ENCODE results near the gene WIPF3.

Gene WIPF3

GRCh38 chr7:29809533-29810155, 3.3 kb downstream of the WIPF3 start:
- DNase-seq = no peak

GRCh38 chr7:29810297-29810696, 4.0 kb downstream of the WIPF3 start:
- DNase-seq = no peak

- no peak for DNase-seq
These were observed 4.6 kb downstream of the WIPF3 start for GRCh38 chr7:29810813-29811482.

- DNase-seq = no peak
These were observed 5.3 kb downstream of the WIPF3 start for GRCh38 chr7:29811586-29811985.

- no peak for DNase-seq
These were observed 6.0 kb downstream of the WIPF3 start for GRCh38 chr7:29812185-29812876.

GRCh38 chr7:29815181-29816105, 9.1 kb downstream of the WIPF3 start:
- no peak for DNase-seq

- DNase-seq = no peak
These were observed 12.0 kb downstream of the WIPF3 start for GRCh38 chr7:29818308-29818707.

- DNase-seq = no peak
These were observed 19.6 kb downstream of the WIPF3 start for GRCh38 chr7:29825775-29826529.

GRCh38 chr7:29826530-29826822, 20.2 kb downstream of the WIPF3 start:
- no peak for DNase-seq

- DNase-seq = no peak
These were observed 20.6 kb downstream of the WIPF3 start for GRCh38 chr7:29826904-29827303.

GRCh38 chr7:29831705-29832104, 25.4 kb downstream of the WIPF3 start:
- DNase-seq = no peak

GRCh38 chr7:29833929-29834328, 27.6 kb downstream of the WIPF3 start:
- no peak for DNase-seq

- DNase-seq = no peak
These were observed 29.4 kb downstream of the WIPF3 start for GRCh38 chr7:29835718-29836117.

- DNase-seq = no peak
These were observed 33.0 kb downstream of the WIPF3 start for GRCh38 chr7:29839302-29839701.

- no peak for DNase-seq
These were observed 33.6 kb downstream of the WIPF3 start for GRCh38 chr7:29839921-29840320.

GRCh38 chr7:29840701-29841100, 34.4 kb downstream of the WIPF3 start:
- no peak for DNase-seq

GRCh38 chr7:29841926-29842701, 35.8 kb downstream of the WIPF3 start:
- DNase-seq = no peak

GRCh38 chr7:29843093-29843492, 36.8 kb downstream of the WIPF3 start:
- no peak for DNase-seq

- DNase-seq = no peak
These were observed 37.4 kb downstream of the WIPF3 start for GRCh38 chr7:29843726-29844125.

GRCh38 chr7:29844559-29844958, 38.3 kb downstream of the WIPF3 start:
- no peak for DNase-seq

GRCh38 chr7:29847496-29847895, 41.2 kb downstream of the WIPF3 start:
- no peak for DNase-seq

GRCh38 chr7:29847916-29848315, 41.6 kb downstream of the WIPF3 start:
- DNase-seq = no peak
